Type B pancreatic cell (in vitro differentiated cells): ENCODE measurements around the gene SLC6A11. TPM values are rescaled to one million over a fixed set of nuclear protein-coding genes. Genes with fewer than 3 reads are reported as not detected.

Source experiments
- DNase-seq: peaks from one replicate; pipeline ENCODE4 v3.0.0; 2021; ENCODE audit warnings: mixed read lengths; ENCODE audit not compliant: unreplicated experiment; ENCODE audit errors: extremely low spot score
- H3K27ac Mint-ChIP-seq: 2 replicates; pipeline ENCODE4 v1.8.0; 2021; ENCODE audit warnings: mild to moderate bottlenecking, mixed read lengths
- H3K27me3 Mint-ChIP-seq: 2 replicates; pipeline ENCODE4 v1.8.0; 2021; ENCODE audit warnings: mixed read lengths
- H3K36me3 Mint-ChIP-seq: 2 replicates; pipeline ENCODE4 v1.8.0; 2021; ENCODE audit warnings: mixed read lengths
- H3K4me1 Mint-ChIP-seq: one replicate; pipeline ENCODE4 v1.8.0; 2021; ENCODE audit warnings: mixed read lengths; ENCODE audit not compliant: unreplicated experiment
- H3K4me3 Mint-ChIP-seq: 2 replicates; pipeline ENCODE4 v1.8.0; 2021; ENCODE audit warnings: mild to moderate bottlenecking, mixed read lengths
- H3K9me3 Mint-ChIP-seq: 2 replicates; pipeline ENCODE4 v1.8.0; 2021; ENCODE audit warnings: mixed read lengths
- CTCF ChIP-seq: fragments of 200-600 bp; sonication (generic); conservative IDR thresholded peaks from 2 replicates; pipeline ENCODE4 v1.5.0; 2021; ENCODE audit warnings: antibody characterized with exemption, mild to moderate bottlenecking
- total RNA-seq: library from RNA; stranded (reverse); gene quantifications from 2 replicates; pipeline ENCODE4 v1.2.1, GENCODE V29; 2021; ENCODE audit warnings: low replicate concordance

SLC6A11 gene
- total RNA-seq, 1 donor from 2014 or later, result 3.0 TPM

GRCh38 chr3:10777627-10778026 lies 38.4 kb upstream of the SLC6A11 start:
- no peak for TF ChIP-seq CTCF

GRCh38 chr3:10778492-10779292 lies 37.3 kb upstream of the SLC6A11 start:
- peaks cover 3% of the 10 kb centered on the region for H3K36me3 Mint-ChIP-seq
- TF ChIP-seq CTCF, result no peak
- H3K27me3 Mint-ChIP-seq, result peaks cover 30% of the 10 kb centered on the region
- peak; percentile 63 for DNase-seq
- no peak overlapping the region for H3K27ac Mint-ChIP-seq
- H3K4me3 Mint-ChIP-seq, result no peak overlapping the region
- no peaks in the 10 kb centered on the region for H3K4me1 Mint-ChIP-seq
- H3K9me3 Mint-ChIP-seq, result peaks cover 6% of the 10 kb centered on the region

More at GRCh38 chr3:10777627-10778026, 38.4 kb upstream of the SLC6A11 start:
- no peak overlapping the region for H3K27ac Mint-ChIP-seq
- peaks cover 3% of the 10 kb centered on the region for H3K36me3 Mint-ChIP-seq
- H3K4me1 Mint-ChIP-seq, result no peaks in the 10 kb centered on the region
- peaks cover 40% of the 10 kb centered on the region for H3K27me3 Mint-ChIP-seq
- peak; percentile 31 for DNase-seq
- H3K9me3 Mint-ChIP-seq, result peaks cover 6% of the 10 kb centered on the region
- H3K4me3 Mint-ChIP-seq, result no peak overlapping the region

- no peak for TF ChIP-seq CTCF
- Mint-ChIP-seq H3K4me3 (no peak overlapping the region), H3K4me1 (no peaks in the 10 kb centered on the region), H3K36me3 (peaks cover 3% of the 10 kb centered on the region), H3K9me3 (peaks cover 6% of the 10 kb centered on the region), H3K27me3 (peaks cover 25% of the 10 kb centered on the region), H3K27ac (peak overlapping the region; percentile 83)
- peak; percentile 55 for DNase-seq
These were observed 36.7 kb upstream of the SLC6A11 start for GRCh38 chr3:10779293-10779805.

DNA sequence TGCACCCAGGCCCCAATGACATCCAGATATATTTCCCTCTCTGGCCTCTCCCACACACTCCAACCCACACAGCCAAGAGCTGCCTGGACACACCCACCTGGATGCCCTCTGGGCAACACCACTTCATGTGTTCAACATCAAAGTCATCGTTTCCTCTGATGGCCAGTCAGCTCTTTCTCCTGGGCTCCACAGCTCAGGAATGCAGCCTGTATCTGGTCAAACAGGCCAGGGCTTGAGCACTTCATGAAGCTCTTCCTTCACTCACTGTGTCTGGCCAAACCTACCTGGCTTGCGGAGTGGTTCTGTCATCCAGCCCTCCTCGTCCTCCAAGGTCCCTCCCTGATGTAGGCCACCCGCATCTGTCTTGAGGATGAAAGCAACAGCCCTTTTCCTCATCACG lies 35.8 kb upstream of the SLC6A11 start:
- no peak for TF ChIP-seq CTCF
- H3K27me3 Mint-ChIP-seq, result peaks cover 17% of the 10 kb centered on the region
- H3K36me3 Mint-ChIP-seq, result peaks cover 3% of the 10 kb centered on the region
- peak overlapping the region; percentile 69 for H3K4me3 Mint-ChIP-seq
- H3K4me1 Mint-ChIP-seq, result no peaks in the 10 kb centered on the region
- DNase-seq, result peak; percentile 51
- peak overlapping the region; percentile 83 for H3K27ac Mint-ChIP-seq
- peaks cover 6% of the 10 kb centered on the region for H3K9me3 Mint-ChIP-seq

GRCh38 chr3:10780922-10781321 lies 35.1 kb upstream of the SLC6A11 start:
- Mint-ChIP-seq H3K9me3 (peaks cover 6% of the 10 kb centered on the region), H3K27ac (no peak overlapping the region), H3K36me3 (peaks cover 3% of the 10 kb centered on the region), H3K4me3 (no peak overlapping the region), H3K27me3 (peaks cover 12% of the 10 kb centered on the region), H3K4me1 (no peaks in the 10 kb centered on the region)
- DNase-seq, result peak; percentile 36
- TF ChIP-seq CTCF, result no peak
